HG03039 (cell line): ENCODE data around the gene ARHGAP31.
"Not testable (repeated sequence)": the region's sequence is repeated elsewhere in the genome, so short reads cannot be mapped to it uniquely, and the experiment has no call there.

ENCODE experiments used
- ATAC-seq: cut with Tn5 transposase; IDR thresholded peaks from one replicate; pipeline ENCODE4 v1.9.1; 2021; ENCODE audit warnings: mild to moderate bottlenecking, moderate library complexity; ENCODE audit not compliant: unreplicated experiment

The ARHGAP31 gene

GRCh38 chr3:119315600-119316312 lies 21.6 kb downstream of the ARHGAP31 start:
- no peak for ATAC-seq

- no peak for ATAC-seq
Observed at GRCh38 chr3:119316313-119316670, 22.1 kb downstream of the ARHGAP31 start.

- no peak for ATAC-seq
Observed at GRCh38 chr3:119318876-119319275, 24.7 kb downstream of the ARHGAP31 start.

- ATAC-seq = no peak
Observed at GRCh38 chr3:119319311-119319710, 25.1 kb downstream of the ARHGAP31 start.

GRCh38 chr3:119320785-119321184 lies 26.6 kb downstream of the ARHGAP31 start:
- ATAC-seq = not testable (repeated sequence)

- ATAC-seq = peak; percentile 19
Observed at GRCh38 chr3:119322021-119322834, 28.0 kb downstream of the ARHGAP31 start.

- peak; percentile 84 for ATAC-seq
Observed at GRCh38 chr3:119322835-119323722, 28.9 kb downstream of the ARHGAP31 start.

GRCh38 chr3:119323723-119324085 lies 29.5 kb downstream of the ARHGAP31 start:
- no peak for ATAC-seq

GRCh38 chr3:119324899-119325298 lies 30.7 kb downstream of the ARHGAP31 start:
- no peak for ATAC-seq

GRCh38 chr3:119326976-119327375 lies 32.8 kb downstream of the ARHGAP31 start:
- ATAC-seq = no peak

- ATAC-seq = no peak
Observed at GRCh38 chr3:119329551-119329950, 35.4 kb downstream of the ARHGAP31 start.

GRCh38 chr3:119330181-119330580 lies 36.0 kb downstream of the ARHGAP31 start:
- no peak for ATAC-seq

- ATAC-seq = no peak
Observed at GRCh38 chr3:119330858-119331257, 36.7 kb downstream of the ARHGAP31 start.

- no peak for ATAC-seq
Observed at GRCh38 chr3:119331661-119332060, 37.5 kb downstream of the ARHGAP31 start.

- no peak for ATAC-seq
Observed at GRCh38 chr3:119333773-119334509, 39.8 kb downstream of the ARHGAP31 start.

- no peak for ATAC-seq
Observed at GRCh38 chr3:119336823-119337222, 42.6 kb downstream of the ARHGAP31 start.

- ATAC-seq = not testable (repeated sequence)
Observed at GRCh38 chr3:119337407-119337806, 43.2 kb downstream of the ARHGAP31 start.

GRCh38 chr3:119338754-119339153 lies 44.6 kb downstream of the ARHGAP31 start:
- no peak for ATAC-seq

- no peak for ATAC-seq
Observed at GRCh38 chr3:119340014-119340413, 45.8 kb downstream of the ARHGAP31 start.

GRCh38 chr3:119340446-119340845 lies 46.3 kb downstream of the ARHGAP31 start:
- ATAC-seq = no peak

- ATAC-seq = no peak
Observed at GRCh38 chr3:119342176-119342575, 48.0 kb downstream of the ARHGAP31 start.
